ENCODE data around the gene OR13A1.
"Not testable (repeated sequence)": the region's sequence is repeated elsewhere in the genome, so short reads cannot be mapped to it uniquely, and the experiment has no call there.

The OR13A1 gene

GRCh38 chr10:45302573-45302972 lies 12.8 kb downstream of the OR13A1 start:
- Histone ChIP-seq H3K27me3 (no peaks in the 10 kb centered on the region), H3K4me1 (no peaks in the 10 kb centered on the region), H3K36me3 (no peaks in the 10 kb centered on the region), H3K4me3 (ENCODE audit: low read depth, low read length) (no peak overlapping the region), H3K9me3 (no peaks in the 10 kb centered on the region)
- DNase-seq: no peak
- TF ChIP-seq, protein P1, sequence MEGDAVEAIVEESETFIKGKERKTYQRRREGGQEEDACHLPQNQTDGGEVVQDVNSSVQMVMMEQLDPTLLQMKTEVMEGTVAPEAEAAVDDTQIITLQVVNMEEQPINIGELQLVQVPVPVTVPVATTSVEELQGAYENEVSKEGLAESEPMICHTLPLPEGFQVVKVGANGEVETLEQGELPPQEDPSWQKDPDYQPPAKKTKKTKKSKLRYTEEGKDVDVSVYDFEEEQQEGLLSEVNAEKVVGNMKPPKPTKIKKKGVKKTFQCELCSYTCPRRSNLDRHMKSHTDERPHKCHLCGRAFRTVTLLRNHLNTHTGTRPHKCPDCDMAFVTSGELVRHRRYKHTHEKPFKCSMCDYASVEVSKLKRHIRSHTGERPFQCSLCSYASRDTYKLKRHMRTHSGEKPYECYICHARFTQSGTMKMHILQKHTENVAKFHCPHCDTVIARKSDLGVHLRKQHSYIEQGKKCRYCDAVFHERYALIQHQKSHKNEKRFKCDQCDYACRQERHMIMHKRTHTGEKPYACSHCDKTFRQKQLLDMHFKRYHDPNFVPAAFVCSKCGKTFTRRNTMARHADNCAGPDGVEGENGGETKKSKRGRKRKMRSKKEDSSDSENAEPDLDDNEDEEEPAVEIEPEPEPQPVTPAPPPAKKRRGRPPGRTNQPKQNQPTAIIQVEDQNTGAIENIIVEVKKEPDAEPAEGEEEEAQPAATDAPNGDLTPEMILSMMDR (IDR thresholded peaks at IDR 0.05; ENCODE audit: low read depth, low read length): no peak

GRCh38 chr10:45298341-45298955 lies 17.0 kb downstream of the OR13A1 start:
- not testable (repeated sequence) for H3K9me3 ChIP-seq; H3K36me3 ChIP-seq; H3K4me1 ChIP-seq; H3K4me3 ChIP-seq (ENCODE audit: low read depth, low read length); H3K27me3 ChIP-seq; DNase-seq

GRCh38 chr10:45294681-45295080 lies 20.7 kb downstream of the OR13A1 start:
- Histone ChIP-seq H3K4me3 (ENCODE audit: low read depth, low read length) (no peak overlapping the region), H3K27me3 (no peaks in the 10 kb centered on the region), H3K4me1 (no peaks in the 10 kb centered on the region), H3K36me3 (no peaks in the 10 kb centered on the region), H3K9me3 (no peaks in the 10 kb centered on the region)
- TF ChIP-seq, protein P1 (IDR thresholded peaks at IDR 0.05; ENCODE audit: low read depth, low read length): no peak
- no peak for DNase-seq

DNA sequence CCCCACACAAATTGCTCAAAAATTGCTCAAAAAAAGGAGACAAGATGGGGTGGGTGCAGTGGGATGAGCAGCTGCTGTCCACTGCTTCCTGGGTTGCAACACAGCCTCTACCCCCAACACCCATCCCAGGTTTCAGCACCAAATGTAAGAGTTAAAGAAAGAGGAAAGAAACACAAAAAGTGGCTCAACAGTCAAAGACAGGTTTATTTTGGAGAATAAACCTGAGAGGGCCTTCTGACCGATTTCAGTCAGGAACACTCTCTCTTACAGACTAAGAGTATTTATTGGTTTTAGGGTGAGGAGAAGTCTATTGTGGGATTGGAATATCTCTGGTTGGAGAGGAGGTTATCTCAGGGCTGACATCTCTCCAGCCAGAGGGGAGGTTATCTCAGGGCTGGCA lies 28.4 kb downstream of the OR13A1 start:
- TF ChIP-seq, protein P1 (IDR thresholded peaks at IDR 0.05; ENCODE audit: low read depth, low read length): no peak
- H3K36me3 ChIP-seq: no peaks in the 10 kb centered on the region
- no peak overlapping the region for H3K4me3 ChIP-seq (ENCODE audit: low read depth, low read length)
- DNase-seq: no peak
- H3K9me3 ChIP-seq: no peaks in the 10 kb centered on the region
- no peaks in the 10 kb centered on the region for H3K27me3 ChIP-seq
- no peaks in the 10 kb centered on the region for H3K4me1 ChIP-seq

GRCh38 chr10:45282061-45282460 lies 33.3 kb downstream of the OR13A1 start:
- Histone ChIP-seq H3K4me1 (no peaks in the 10 kb centered on the region), H3K4me3 (ENCODE audit: low read depth, low read length) (no peak overlapping the region), H3K9me3 (no peaks in the 10 kb centered on the region), H3K27me3 (no peaks in the 10 kb centered on the region), H3K36me3 (no peaks in the 10 kb centered on the region)
- TF ChIP-seq, protein P1 (IDR thresholded peaks at IDR 0.05; ENCODE audit: low read depth, low read length): no peak
- DNase-seq: no peak

DNA sequence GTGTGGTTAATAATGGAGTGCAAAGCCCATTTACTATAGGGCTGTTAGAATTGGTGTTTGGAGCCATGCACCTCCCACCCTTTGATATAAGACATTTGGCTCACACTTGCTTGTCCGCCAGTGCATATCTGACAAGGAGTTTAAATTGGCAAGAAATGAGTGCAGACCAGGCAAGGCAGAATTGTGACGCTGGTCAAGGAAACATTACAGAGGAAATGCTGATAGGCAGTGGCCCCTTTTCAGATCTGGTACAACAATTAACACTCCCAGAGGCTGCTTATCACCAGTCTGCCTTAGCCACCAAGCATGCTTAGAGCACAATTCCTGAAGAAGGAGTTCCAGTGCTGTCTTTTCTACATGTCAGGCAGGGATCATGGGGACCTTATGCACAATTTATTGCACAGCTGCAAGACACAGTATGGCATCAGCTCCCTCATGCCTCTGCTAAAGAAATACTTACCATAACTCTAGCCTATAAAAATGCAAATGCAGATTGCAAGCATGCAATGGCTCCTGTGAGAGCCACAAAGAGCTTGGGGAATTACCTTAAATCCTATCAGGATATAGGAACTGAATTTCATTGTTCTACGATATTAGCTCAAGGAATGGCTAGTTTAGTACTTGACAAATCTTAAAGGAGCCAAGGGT lies 35.2 kb downstream of the OR13A1 start:
- Histone ChIP-seq H3K4me3 (ENCODE audit: low read depth, low read length) (no peak overlapping the region), H3K4me1 (no peaks in the 10 kb centered on the region), H3K9me3 (no peaks in the 10 kb centered on the region), H3K36me3 (no peaks in the 10 kb centered on the region), H3K27me3 (no peaks in the 10 kb centered on the region)
- DNase-seq: no peak
- TF ChIP-seq, protein P1 (IDR thresholded peaks at IDR 0.05; ENCODE audit: low read depth, low read length): no peak

All from BE2C (cell line).